ENCODE measurements around the gene IRF2. TPM values are rescaled to one million over a fixed set of nuclear protein-coding genes. Genes with fewer than 3 reads are reported as not detected.
A peak's percentile ranks its signal among the peaks of the same experiment; 100 is the strongest.

Gene IRF2
- total RNA-seq, 1 donor from 2014 or later: 16.1 TPM

- Mint-ChIP-seq H3K36me3 (peaks cover 15% of the 10 kb centered on the region), H3K9me3 (no peaks in the 10 kb centered on the region), H3K27me3 (ENCODE audit: insufficient read depth, low read depth) (peaks cover 2% of the 10 kb centered on the region), H3K4me1 (peaks cover 36% of the 10 kb centered on the region), H3K4me3 (no peak overlapping the region), H3K27ac (peak overlapping the region; percentile 18)
- H3F3A ChIP-seq (ENCODE audit: low read depth): no peaks in the 10 kb centered on the region
- peaks cover 53% of the 10 kb centered on the region for H3K79me2 ChIP-seq (ENCODE audit: low read depth)
- no peaks in the 10 kb centered on the region for H3K9me3 ChIP-seq (ENCODE audit: low read depth)
- H3K4me1 ChIP-seq: peaks cover 28% of the 10 kb centered on the region
- H2AFZ ChIP-seq (replicated peaks): no peak overlapping the region
- no peak overlapping the region for H3K4me3 ChIP-seq
- no peaks in the 10 kb centered on the region for H3K36me3 ChIP-seq
- no peak for DNase-seq (ENCODE audit: low spot score)
- peak overlapping the region; percentile 10 for H3K4me2 ChIP-seq
- TF ChIP-seq EZH2phosphoT487 (IDR thresholded peaks at IDR 0.05) (no peak), CTCF (IDR thresholded peaks at IDR 0.05) (no peak), EZH2 (IDR thresholded peaks at IDR 0.05) (no peak)
- no peak overlapping the region for H3K27ac ChIP-seq
- no peak overlapping the region for H3K9ac ChIP-seq
- peaks cover 47% of the 10 kb centered on the region for H4K20me1 ChIP-seq (ENCODE audit: low read depth)
- H3K27me3 ChIP-seq: no peaks in the 10 kb centered on the region
These were observed 26.2 kb downstream of the IRF2 start for GRCh38 chr4:184448141-184448540.

- H3K4me3 Mint-ChIP-seq: no peak overlapping the region
- Histone ChIP-seq H3K4me1 (peaks cover 25% of the 10 kb centered on the region), H3K9me3 (ENCODE audit: low read depth) (no peaks in the 10 kb centered on the region), H3K79me2 (ENCODE audit: low read depth) (peaks cover 53% of the 10 kb centered on the region), H4K20me1 (ENCODE audit: low read depth) (peaks cover 45% of the 10 kb centered on the region), H3K9ac (no peak overlapping the region), H2AFZ (replicated peaks) (no peak overlapping the region), H3K4me3 (no peak overlapping the region), H3K36me3 (no peaks in the 10 kb centered on the region), H3F3A (ENCODE audit: low read depth) (no peaks in the 10 kb centered on the region), H3K4me2 (peak overlapping the region; percentile 10), H3K27ac (no peak overlapping the region), H3K27me3 (no peaks in the 10 kb centered on the region)
- DNase-seq (ENCODE audit: low spot score): no peak
- TF ChIP-seq EZH2phosphoT487 (IDR thresholded peaks at IDR 0.05) (no peak), EZH2 (IDR thresholded peaks at IDR 0.05) (no peak), CTCF (IDR thresholded peaks at IDR 0.05) (no peak)
- no peak overlapping the region for H3K27ac Mint-ChIP-seq
- H3K36me3 Mint-ChIP-seq: peaks cover 15% of the 10 kb centered on the region
- peaks cover 33% of the 10 kb centered on the region for H3K4me1 Mint-ChIP-seq
- peaks cover 2% of the 10 kb centered on the region for H3K27me3 Mint-ChIP-seq (ENCODE audit: insufficient read depth, low read depth)
- no peaks in the 10 kb centered on the region for H3K9me3 Mint-ChIP-seq
These were observed 26.7 kb downstream of the IRF2 start for GRCh38 chr4:184447664-184448063.

DNA sequence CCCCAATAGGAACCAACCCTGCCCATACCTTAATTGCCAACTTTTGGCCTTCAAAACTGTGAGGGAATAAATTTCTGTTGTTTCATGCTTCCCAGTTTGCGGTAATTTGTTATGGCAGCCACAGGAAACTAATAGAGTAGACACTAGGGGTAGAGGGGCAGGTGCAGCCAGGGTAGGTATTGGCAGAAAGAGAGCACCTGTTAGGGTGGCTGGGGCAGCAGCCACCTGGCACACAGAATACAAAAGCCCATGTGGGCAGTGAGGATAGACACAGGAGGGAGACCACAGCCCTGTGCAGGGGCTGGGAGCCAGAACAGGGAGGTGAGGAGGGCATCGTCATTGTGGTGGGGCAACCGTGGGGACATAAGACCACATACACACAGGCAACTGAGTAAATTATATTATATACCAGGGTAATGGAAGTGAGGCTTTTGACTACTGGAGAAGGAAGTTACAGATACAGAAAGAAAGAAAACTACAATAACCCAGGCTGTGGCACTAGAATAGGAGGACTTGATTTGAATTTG is 28.2 kb downstream of the IRF2 start:
- peaks cover 15% of the 10 kb centered on the region for H3K36me3 Mint-ChIP-seq
- no peaks in the 10 kb centered on the region for H3K9me3 ChIP-seq (ENCODE audit: low read depth)
- no peak overlapping the region for H3K4me2 ChIP-seq
- peaks cover 54% of the 10 kb centered on the region for H3K79me2 ChIP-seq (ENCODE audit: low read depth)
- H3K4me3 ChIP-seq: no peak overlapping the region
- TF ChIP-seq EZH2 (IDR thresholded peaks at IDR 0.05) (no peak), CTCF (IDR thresholded peaks at IDR 0.05) (no peak), EZH2phosphoT487 (IDR thresholded peaks at IDR 0.05) (no peak)
- no peak overlapping the region for H3K4me3 Mint-ChIP-seq
- no peak for DNase-seq (ENCODE audit: low spot score)
- no peak overlapping the region for H3K27ac Mint-ChIP-seq
- no peak overlapping the region for H3K9ac ChIP-seq
- H3K27me3 Mint-ChIP-seq (ENCODE audit: insufficient read depth, low read depth): peaks cover 2% of the 10 kb centered on the region
- H3F3A ChIP-seq (ENCODE audit: low read depth): no peaks in the 10 kb centered on the region
- peaks cover 41% of the 10 kb centered on the region for H4K20me1 ChIP-seq (ENCODE audit: low read depth)
- H3K27ac ChIP-seq: no peak overlapping the region
- no peaks in the 10 kb centered on the region for H3K36me3 ChIP-seq
- no peaks in the 10 kb centered on the region for H3K27me3 ChIP-seq
- no peaks in the 10 kb centered on the region for H3K9me3 Mint-ChIP-seq
- H2AFZ ChIP-seq (replicated peaks): no peak overlapping the region
- peaks cover 38% of the 10 kb centered on the region for H3K4me1 Mint-ChIP-seq
- peaks cover 26% of the 10 kb centered on the region for H3K4me1 ChIP-seq

All from neural progenitor cell (in vitro differentiated cells).